A549 treated with CpdA at 1 μM for 4 hours (cell line): ENCODE data around the gene DOC2A. TPM values are rescaled to one million over a fixed set of nuclear protein-coding genes. Genes with fewer than 3 reads are reported as not detected.

Experiments
- total RNA-seq: library from RNA; stranded (reverse); fragments of 200-300 nt; extraction: Qiagen RNA extraction; gene quantifications from 5 replicates; pipeline ENCODE4 v1.2.3, GENCODE V29; 2022; ENCODE audit warnings: low read depth

Gene DOC2A
- 1.8 to 2.8 TPM (median 2.5 TPM) in 5 replicates for total RNA-seq

DNA sequence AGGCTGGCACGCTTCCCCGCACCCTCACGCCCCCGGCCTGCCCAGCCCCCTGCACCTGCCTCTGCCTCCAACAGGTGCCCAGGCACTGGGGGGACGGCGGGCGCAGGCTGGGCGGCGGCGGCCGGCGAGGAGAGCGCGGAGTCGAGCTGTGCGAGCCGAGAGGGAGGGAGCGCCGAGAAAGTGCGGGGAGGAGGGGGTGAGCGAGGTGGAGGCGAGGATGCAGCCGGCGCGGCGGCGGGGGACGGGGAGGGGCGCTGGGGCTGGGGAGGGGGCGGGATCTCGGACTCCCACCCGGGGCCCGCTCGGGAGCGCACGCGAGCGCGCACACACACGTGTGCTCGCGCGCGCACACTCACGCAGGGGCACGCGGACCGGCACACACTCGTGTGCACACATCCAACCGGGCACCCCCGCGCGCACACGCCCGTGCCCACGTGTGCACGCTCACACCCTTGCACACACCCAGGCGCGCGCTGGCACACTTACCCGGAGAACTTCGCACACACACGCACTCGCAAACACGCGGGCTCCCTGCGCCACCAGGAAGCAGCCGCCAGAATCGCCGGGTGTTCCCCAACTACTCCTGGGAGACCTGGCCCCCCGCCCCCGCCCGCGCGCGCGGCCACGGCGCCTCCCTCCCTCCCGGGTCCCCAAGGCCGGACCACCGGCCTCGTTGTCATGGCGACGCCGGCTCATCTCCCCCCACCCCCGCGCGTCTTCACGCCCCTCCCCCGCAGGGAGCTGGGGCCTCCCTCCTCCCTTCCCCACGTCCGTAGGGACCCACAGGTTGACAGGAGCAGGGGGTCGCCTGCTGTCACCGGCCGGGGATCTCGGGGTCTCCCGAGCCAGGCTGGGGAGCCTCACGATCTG, at the start of gene DOC2A:
DOC2A (minus strand) TSS at position 184 of the 870 bp plus-strand sequence. CDS start 805 bp downstream, outside the sequence.

DNA sequence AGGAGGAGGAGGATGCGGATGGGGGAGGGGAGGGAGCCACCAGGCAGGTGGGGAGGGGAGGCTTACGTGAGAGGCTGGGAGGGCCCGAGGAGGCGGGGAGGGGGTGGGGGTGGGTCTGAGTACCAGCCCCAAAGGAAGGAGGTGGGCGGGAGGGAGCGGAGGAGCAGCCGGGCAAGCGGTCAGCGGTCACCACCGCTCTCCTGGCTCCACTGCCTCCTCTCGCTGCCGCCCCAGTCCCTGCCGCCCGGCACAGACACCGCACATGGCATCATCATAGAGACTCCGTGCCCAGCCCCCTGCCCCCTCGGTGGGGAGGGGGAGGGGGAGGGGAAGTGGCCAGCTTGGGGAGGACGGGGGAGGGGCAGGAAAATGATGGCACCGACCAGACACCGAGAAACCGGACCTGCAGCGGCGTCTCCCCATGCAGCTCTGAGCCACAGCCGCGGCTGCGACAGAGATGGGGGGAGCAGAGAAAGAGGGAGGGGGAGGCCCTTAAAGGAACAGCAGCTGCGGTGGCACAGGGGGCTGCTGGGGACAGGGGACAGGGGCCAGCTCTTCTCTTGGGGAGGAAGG, 20.1 kb upstream of the DOC2A start, which contains the start of gene TLCD3B:
TLCD3B (minus strand) TSS at position 431 of the 573 bp plus-strand sequence. CDS start 744 bp downstream, outside the sequence.

DNA sequence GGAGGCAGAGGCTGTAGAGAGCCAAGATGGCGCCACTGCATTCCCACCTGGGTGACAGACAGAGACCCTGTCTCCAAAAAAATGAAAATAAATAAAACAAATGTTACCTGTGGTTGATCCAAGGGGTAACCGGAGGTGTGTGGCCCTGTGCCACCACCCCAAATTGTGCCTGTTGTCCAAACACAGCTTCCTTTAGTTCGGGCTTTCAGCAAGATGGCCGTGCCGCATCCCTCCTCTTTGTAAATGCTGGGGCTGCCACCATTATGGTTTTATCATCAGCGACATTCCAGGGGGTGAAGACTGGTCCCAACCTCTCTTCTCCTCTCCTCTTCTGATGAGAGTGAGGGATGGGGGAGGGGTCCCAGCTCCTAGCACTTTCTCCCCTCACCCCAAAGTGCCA, 12.1 kb upstream of the DOC2A start, which contains the start of gene C16orf92:
C16orf92 (plus strand) TSS at position 312 of the 400 bp plus-strand sequence. CDS start 143 bp downstream, outside the sequence.

DNA sequence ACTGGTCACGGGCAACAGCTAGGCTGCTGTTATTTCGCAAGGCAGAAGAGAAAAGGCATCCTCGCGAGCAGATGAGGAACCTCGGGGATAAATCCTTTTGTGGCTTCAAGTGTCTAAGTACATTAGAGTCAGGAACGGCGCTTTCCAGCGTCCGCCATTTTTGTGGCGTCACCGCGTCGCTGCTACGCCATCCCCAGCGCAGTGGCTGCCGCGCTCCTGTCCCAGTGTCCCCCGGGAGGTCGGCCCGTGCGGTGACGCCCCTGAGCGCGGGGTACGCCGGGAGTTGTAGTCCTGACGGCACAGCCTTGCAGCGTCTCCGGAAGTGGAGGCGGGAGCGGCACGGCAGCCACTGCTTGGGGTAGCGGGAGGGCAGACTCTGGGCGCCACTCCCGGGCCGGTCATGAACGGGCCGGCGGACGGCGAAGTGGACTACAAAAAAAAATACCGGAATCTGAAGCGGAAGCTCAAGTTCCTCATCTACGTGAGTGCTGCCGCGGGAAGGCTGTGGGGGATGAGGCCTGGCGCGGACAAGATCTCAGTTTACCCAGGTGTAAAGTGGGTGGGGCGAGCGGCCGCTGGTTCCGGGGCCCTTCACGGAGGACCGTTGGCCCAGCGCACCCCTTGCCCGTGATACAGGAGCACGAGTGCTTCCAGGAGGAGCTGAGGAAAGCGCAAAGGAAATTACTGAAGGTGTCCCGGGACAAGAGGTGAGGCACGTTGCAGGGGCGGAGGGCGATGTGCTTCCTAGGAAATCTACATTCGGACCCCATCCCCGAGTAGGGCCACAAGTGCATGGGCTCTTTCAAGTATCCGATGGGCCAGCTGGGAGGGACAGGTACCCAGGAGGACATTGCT, 14.7 kb downstream of the DOC2A start, which contains the start of gene INO80E:
INO80E (plus strand) TSS at position 331 of the 855 bp plus-strand sequence; CDS start at position 401, 70 bp downstream.

DNA sequence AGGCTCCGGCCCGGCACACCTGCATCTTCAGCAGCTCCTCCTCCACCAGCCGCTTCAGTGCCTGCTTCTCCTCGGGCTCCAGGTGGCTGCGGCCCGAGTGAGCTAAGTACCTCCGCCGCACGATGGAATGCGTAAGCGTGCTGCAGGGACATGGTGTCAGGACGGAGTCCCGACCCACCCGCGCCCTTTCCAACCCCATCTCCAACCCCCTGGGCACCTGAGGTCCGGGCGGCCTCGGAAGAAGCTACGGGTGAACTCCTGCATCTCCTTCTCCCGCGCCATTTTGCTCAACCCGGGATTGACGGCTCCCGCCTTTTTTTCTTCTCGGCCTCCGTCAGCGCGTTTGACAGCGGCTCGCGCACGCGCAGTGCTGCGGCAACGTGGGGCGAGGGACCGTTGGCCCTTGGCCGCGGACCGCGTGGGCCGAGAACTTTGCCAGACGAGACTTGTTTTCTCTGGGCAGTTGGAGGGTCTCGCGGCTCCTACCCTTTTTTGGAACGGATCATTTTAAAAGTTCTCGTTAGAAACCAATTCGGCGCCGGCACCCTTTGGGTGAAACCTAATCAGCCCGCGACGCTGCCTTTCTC, 15.4 kb downstream of the DOC2A start, which contains the start of gene HIRIP3:
HIRIP3 (minus strand) TSS at position 294 of the 587 bp plus-strand sequence; CDS start at position 282, 12 bp downstream.

DNA sequence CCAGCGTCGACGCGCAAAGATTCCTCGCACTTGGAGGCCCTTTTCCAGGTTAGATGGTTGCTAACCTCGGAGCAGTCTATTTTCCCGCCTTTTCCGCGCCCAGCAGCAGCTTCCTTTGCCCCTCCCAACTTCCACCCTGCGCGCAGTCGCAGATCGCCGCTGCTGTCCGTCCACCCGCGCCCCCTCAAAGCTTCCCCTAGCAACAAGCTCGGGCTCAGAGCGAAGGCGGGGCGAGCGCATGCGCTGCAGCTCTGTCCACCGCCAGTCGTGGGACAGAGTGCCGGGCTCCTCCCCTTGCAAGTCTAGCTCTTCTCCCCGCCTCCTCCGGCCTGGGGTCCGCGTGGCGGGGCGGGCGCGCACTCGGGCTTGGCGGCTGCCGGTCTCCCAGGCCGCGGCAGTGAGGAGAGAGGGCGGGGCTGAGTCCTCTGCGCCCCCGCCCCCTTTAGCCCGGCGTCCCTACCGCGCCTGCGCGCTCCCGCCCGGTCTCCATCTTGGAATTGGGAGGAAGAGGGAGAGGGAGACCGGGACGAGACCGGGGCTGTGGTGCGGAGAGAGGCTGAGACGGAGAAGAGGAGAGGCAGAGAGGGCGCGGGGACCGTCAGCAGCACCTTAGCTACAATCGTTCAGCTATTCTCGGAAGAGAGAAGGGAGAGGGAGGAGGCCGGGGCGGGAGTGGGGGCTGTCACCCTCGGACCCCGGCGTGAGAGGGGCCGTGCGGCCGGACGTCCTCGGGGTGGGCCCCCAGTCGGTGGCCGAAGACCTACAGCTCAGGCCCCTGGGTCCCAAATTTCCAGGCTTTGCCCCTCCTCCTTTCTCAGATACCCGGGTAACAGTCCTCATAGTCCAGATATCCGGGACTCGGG, 37.2 kb downstream of the DOC2A start, which contains the start of gene TAOK2:
TAOK2 (plus strand) TSS at position 485 of the 863 bp plus-strand sequence. CDS start 3,905 bp downstream, outside the sequence.

DNA sequence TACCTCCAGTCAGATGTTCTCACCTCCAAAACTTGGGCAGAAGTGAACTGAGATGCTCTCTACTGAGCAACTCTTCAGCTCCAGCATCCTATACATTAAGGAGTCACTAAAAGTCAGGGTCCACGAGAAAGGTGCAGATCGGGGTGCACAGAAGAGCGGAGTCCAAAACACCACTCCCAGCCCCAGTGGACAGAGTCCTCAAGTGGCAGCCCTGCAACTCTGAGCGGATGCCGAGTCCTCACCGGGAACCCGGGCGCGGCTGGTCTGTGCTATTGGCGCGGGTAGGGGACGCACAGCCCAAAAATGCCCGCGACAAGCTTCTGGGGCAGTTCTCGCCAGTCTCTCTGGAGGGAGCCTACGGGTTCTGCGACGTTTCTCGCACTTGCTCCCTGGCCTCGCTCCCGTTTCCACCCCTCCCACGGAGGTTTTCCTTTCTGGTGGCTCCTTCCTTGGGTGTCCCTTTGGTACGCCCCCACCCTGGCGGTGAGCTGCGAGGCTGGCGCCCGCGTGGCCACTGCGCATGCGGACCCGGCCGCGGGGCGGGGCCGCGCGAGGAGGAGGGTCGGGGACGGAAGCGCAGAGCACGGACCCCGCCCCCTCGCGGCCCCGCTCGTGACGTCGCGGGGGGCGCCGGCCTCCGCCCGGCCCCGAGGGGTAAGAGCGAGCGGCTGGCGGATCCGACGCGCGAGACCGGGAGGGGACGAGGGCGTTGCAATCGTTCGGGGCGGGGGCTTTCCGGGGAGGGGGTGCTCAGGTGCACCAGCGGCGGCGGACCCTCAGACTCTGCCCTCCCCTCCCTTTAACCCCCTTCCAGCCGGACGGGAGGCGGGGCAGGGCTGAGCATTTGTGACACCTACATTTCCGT, 49.1 kb downstream of the DOC2A start, which contains the start of gene TMEM219:
TMEM219 (plus strand) TSS at position 601 of the 865 bp plus-strand sequence. CDS start 1,065 bp downstream, outside the sequence.

Other genes starting within 250 kb of the DOC2A start
- not detected in 5 replicates for gene ZG16, start 232.8 kb downstream of the DOC2A start, total RNA-seq
- gene KIF22, start 220.3 kb downstream of the DOC2A start, total RNA-seq = 81.9 to 103 TPM (median 93.7 TPM) in 5 replicates
- gene MAZ, start 204.5 kb downstream of the DOC2A start, total RNA-seq = 155 to 199 TPM (median 183 TPM) in 5 replicates
- 0.26 to 0.54 TPM (median 0.46 TPM) in 5 replicates for gene PRRT2, start 198.8 kb downstream of the DOC2A start, total RNA-seq
- gene PAGR1, start 194.9 kb downstream of the DOC2A start, total RNA-seq = 41.2 to 51.3 TPM (median 48.8 TPM) in 5 replicates
- 110 to 134 TPM (median 125 TPM) in 5 replicates for gene MVP, start 190.6 kb downstream of the DOC2A start, total RNA-seq
- 63.2 to 108 TPM (median 103 TPM) in 5 replicates for gene CDIPT, start 147.8 kb downstream of the DOC2A start, total RNA-seq
- 16.5 to 25.6 TPM (median 21.2 TPM) in 5 replicates for gene SEZ6L2, start 111.5 kb downstream of the DOC2A start, total RNA-seq
- 20.9 to 30.7 TPM (median 28.3 TPM) in 5 replicates for gene ASPHD1, start 110.5 kb downstream of the DOC2A start, total RNA-seq
- 15.9 to 22.5 TPM (median 18.2 TPM) in 5 replicates for gene KCTD13, start 84.8 kb downstream of the DOC2A start, total RNA-seq
- 79.8 to 104 TPM (median 96.6 TPM) in 5 replicates for gene TMEM219, start 48.9 kb downstream of the DOC2A start, total RNA-seq
- 27.9 to 37.1 TPM (median 33.4 TPM) in 5 replicates for gene TAOK2, start 37.2 kb downstream of the DOC2A start, total RNA-seq
- 13.3 to 18.0 TPM (median 15.7 TPM) in 5 replicates for gene HIRIP3, start 15.4 kb downstream of the DOC2A start, total RNA-seq
- 103 to 113 TPM (median 109 TPM) in 5 replicates for gene INO80E, start 14.8 kb downstream of the DOC2A start, total RNA-seq
- not detected in 5 replicates for gene C16orf92, start 12.2 kb upstream of the DOC2A start, total RNA-seq
- gene TLCD3B, start 20.2 kb upstream of the DOC2A start, total RNA-seq = 0.23 to 0.58 TPM (median 0.30 TPM) in 5 replicates
- gene ALDOA, start 54.7 kb upstream of the DOC2A start, total RNA-seq = 1,596 to 1,951 TPM (median 1,926 TPM) in 5 replicates
- 123 to 151 TPM (median 142 TPM) in 5 replicates for gene PPP4C, start 65.0 kb upstream of the DOC2A start, total RNA-seq
- gene TBX6, start 80.9 kb upstream of the DOC2A start, total RNA-seq = 0.25 to 0.53 TPM (median 0.32 TPM) in 4 of 5 replicates, not detected in the other
- gene YPEL3, start 85.2 kb upstream of the DOC2A start, total RNA-seq = 5.4 to 13.2 TPM (median 10.2 TPM) in 5 replicates
- 1.2 to 2.2 TPM (median 2.0 TPM) in 5 replicates for gene GDPD3, start 102.5 kb upstream of the DOC2A start, total RNA-seq
- gene MAPK3, start 112.2 kb upstream of the DOC2A start, total RNA-seq = 31.6 to 37.3 TPM (median 34.5 TPM) in 5 replicates
- 2.6 to 6.0 TPM (median 3.1 TPM) in 5 replicates for gene CORO1A, start 172.6 kb upstream of the DOC2A start, total RNA-seq
- gene BOLA2B, start 182.6 kb upstream of the DOC2A start, total RNA-seq = 149 to 252 TPM (median 217 TPM) in 5 replicates
- 7.2 to 24.4 TPM (median 12.9 TPM) in 5 replicates for gene SLX1A, start 182.8 kb upstream of the DOC2A start, total RNA-seq
- 4.2 to 10.3 TPM (median 8.6 TPM) in 5 replicates for gene SULT1A3, start 188.2 kb upstream of the DOC2A start, total RNA-seq
- 2.2 to 2.9 TPM (median 2.5 TPM) in 5 replicates for gene NPIPB13, start 237.5 kb upstream of the DOC2A start, total RNA-seq